Nephron progenitor cell (in vitro differentiated cells): ENCODE data around the gene CEACAM21.

Experiments used
- DNase-seq: peaks from one replicate; pipeline ENCODE4 v3.0.0; 2021
- H3K27ac Mint-ChIP-seq: 2 replicates; pipeline ENCODE4 v1.8.0; 2021; ENCODE audit warnings: mild to moderate bottlenecking, moderate library complexity, mixed read lengths
- H3K27me3 Mint-ChIP-seq: 2 replicates; pipeline ENCODE4 v1.8.0; 2021; ENCODE audit warnings: mild to moderate bottlenecking, low read depth, mixed read lengths; ENCODE audit not compliant: poor library complexity
- H3K36me3 Mint-ChIP-seq: 2 replicates; pipeline ENCODE4 v1.8.0; 2021; ENCODE audit warnings: low read depth, mixed read lengths
- H3K4me1 Mint-ChIP-seq: 2 replicates; pipeline ENCODE4 v1.8.0; 2021; ENCODE audit warnings: mixed read lengths
- H3K4me3 Mint-ChIP-seq: 2 replicates; pipeline ENCODE4 v1.8.0; 2021; ENCODE audit warnings: mild to moderate bottlenecking, moderate library complexity, mixed read lengths
- H3K9me3 Mint-ChIP-seq: 2 replicates; pipeline ENCODE4 v1.8.0; 2021; ENCODE audit warnings: mild to moderate bottlenecking, moderate library complexity, mixed read lengths
- TF ChIP-seq, protein P1 (sequence below): fragments of 200-600 bp; sonication (generic); IDR thresholded peaks from 2 replicates; pipeline ENCODE4 v1.5.0; 2021; ENCODE audit warnings: antibody characterized with exemption

Gene CEACAM21

DNA sequence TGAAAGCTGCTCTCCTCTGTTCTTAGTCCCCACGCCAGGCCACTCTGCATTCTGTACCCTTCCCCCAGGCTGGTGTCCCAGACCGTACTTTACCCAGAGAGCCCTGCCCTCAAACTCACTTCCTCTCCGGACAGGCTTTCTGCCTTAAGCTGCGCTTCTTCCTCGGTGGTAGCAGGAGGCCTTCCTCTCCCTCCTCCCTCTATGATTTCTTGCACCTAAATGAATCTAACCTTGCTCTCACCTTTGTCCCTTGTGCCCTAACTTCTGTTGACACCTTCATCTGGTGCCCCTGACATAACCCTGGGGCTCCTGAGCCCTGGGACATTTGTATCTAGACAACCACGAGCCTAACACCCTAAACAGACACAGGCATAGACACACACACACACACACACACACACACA is 29.6 kb upstream of the CEACAM21 start:
- Mint-ChIP-seq H3K9me3 (peaks cover 52% of the 10 kb centered on the region), H3K27ac (no peak overlapping the region)
- DNase-seq: no peak

DNA sequence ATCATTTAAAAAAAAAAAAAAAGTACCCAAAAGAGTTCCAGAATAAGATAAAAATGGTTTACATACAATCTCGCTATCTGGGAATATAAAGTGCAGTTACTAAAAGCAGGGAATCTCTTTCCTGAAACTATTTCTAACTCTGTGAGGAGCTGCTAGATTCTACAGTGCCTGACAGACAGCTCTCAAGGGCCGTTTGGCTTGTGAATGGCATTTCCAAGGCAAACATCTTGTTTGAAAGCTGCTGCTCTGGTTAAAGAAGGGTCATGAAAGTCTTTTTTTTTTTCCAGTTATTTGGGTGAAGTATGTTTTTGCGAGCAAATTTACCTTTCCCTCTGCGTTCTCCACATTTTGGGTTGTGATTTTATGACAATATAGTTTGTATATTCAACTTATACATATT is 29.0 kb upstream of the CEACAM21 start:
- DNase-seq: no peak
- Mint-ChIP-seq H3K27ac (no peak overlapping the region), H3K36me3 (no peaks in the 10 kb centered on the region), H3K9me3 (peaks cover 57% of the 10 kb centered on the region), H3K4me3 (no peak overlapping the region), H3K4me1 (no peaks in the 10 kb centered on the region), H3K27me3 (peaks cover 13% of the 10 kb centered on the region)
- TF ChIP-seq, protein P1, sequence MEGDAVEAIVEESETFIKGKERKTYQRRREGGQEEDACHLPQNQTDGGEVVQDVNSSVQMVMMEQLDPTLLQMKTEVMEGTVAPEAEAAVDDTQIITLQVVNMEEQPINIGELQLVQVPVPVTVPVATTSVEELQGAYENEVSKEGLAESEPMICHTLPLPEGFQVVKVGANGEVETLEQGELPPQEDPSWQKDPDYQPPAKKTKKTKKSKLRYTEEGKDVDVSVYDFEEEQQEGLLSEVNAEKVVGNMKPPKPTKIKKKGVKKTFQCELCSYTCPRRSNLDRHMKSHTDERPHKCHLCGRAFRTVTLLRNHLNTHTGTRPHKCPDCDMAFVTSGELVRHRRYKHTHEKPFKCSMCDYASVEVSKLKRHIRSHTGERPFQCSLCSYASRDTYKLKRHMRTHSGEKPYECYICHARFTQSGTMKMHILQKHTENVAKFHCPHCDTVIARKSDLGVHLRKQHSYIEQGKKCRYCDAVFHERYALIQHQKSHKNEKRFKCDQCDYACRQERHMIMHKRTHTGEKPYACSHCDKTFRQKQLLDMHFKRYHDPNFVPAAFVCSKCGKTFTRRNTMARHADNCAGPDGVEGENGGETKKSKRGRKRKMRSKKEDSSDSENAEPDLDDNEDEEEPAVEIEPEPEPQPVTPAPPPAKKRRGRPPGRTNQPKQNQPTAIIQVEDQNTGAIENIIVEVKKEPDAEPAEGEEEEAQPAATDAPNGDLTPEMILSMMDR: no peak

More for the DNA sequence above, 29.6 kb upstream of the CEACAM21 start:
- no peaks in the 10 kb centered on the region for H3K4me1 Mint-ChIP-seq
- H3K36me3 Mint-ChIP-seq: no peaks in the 10 kb centered on the region
- H3K27me3 Mint-ChIP-seq: peaks cover 13% of the 10 kb centered on the region
- H3K4me3 Mint-ChIP-seq: no peak overlapping the region
- TF ChIP-seq, protein P1: no peak

GRCh38 chr19:41547569-41547968 is 28.4 kb upstream of the CEACAM21 start:
- H3K9me3 Mint-ChIP-seq: peaks cover 58% of the 10 kb centered on the region
- H3K4me1 Mint-ChIP-seq: no peaks in the 10 kb centered on the region
- no peaks in the 10 kb centered on the region for H3K36me3 Mint-ChIP-seq
- DNase-seq: no peak
- no peak overlapping the region for H3K4me3 Mint-ChIP-seq
- peaks cover 13% of the 10 kb centered on the region for H3K27me3 Mint-ChIP-seq
- TF ChIP-seq, protein P1: no peak
- H3K27ac Mint-ChIP-seq: no peak overlapping the region

DNA sequence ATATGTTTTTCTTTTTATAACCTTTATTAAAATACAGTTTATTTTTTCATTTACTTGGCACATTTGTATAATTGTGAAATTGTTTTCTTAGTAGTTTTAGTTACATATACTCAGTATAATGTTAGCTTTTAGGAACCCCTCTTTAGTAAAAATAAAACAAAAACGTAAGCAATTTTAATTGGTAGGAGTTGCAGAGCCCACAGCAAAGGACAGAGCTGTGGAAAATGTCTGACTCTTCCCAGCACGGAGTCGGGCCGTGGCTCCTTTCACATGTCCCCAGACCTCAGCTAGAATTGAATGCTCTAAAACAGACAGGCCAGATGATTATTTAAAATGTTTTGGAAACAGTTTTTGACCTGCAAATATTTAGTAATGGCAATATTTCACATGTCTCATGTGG is 27.9 kb upstream of the CEACAM21 start:
- Mint-ChIP-seq H3K9me3 (peaks cover 60% of the 10 kb centered on the region), H3K27me3 (peaks cover 9% of the 10 kb centered on the region), H3K4me3 (no peak overlapping the region), H3K4me1 (no peaks in the 10 kb centered on the region), H3K27ac (no peak overlapping the region), H3K36me3 (no peaks in the 10 kb centered on the region)
- DNase-seq: no peak
- TF ChIP-seq, protein P1: no peak

DNA sequence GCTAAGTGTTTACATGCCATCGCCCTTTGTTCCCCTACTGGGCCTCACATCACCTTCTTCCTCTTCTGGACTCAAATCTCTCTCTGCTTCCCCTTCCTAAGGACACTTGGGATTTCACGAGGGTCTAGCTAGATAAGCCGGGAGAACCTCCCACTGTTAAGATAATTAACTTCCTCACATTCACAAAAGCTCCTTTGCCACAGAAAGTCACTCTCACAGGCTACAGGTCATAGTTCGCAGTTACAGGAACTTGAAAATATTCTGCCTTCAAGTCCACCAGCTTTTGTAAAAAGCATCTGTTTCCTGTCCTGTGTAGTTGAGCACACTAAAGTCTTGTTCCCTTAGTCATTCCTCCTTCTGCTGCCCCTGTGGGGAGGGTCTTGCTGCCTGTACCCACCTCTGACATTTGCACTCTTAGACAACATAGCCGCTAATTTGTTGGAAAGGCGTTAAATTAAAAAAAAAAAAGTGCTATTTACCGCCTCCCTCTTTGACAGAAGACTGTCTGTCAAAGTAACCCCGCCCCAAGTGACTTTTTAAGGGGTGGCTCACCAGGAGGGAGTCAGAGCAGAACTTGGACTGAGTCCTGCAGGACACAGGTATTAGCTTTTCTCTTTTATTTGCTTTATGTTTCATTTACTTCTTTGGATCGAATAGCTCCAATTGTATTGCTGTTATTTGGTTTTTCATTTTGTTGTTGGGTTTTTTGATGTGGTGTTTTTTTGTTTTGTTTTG is 26.8 kb upstream of the CEACAM21 start:
- DNase-seq: no peak
- H3K27ac Mint-ChIP-seq: no peak overlapping the region
- no peak overlapping the region for H3K4me3 Mint-ChIP-seq
- peaks cover 69% of the 10 kb centered on the region for H3K9me3 Mint-ChIP-seq
- H3K27me3 Mint-ChIP-seq: peaks cover 8% of the 10 kb centered on the region
- TF ChIP-seq, protein P1: no peak
- H3K36me3 Mint-ChIP-seq: no peaks in the 10 kb centered on the region
- H3K4me1 Mint-ChIP-seq: no peaks in the 10 kb centered on the region

GRCh38 chr19:41549884-41550283 is 26.1 kb upstream of the CEACAM21 start:
- H3K27me3 Mint-ChIP-seq: peaks cover 8% of the 10 kb centered on the region
- peaks cover 76% of the 10 kb centered on the region for H3K9me3 Mint-ChIP-seq
- H3K36me3 Mint-ChIP-seq: no peaks in the 10 kb centered on the region
- no peak overlapping the region for H3K4me3 Mint-ChIP-seq
- no peak for DNase-seq
- TF ChIP-seq, protein P1: no peak
- no peaks in the 10 kb centered on the region for H3K4me1 Mint-ChIP-seq
- no peak overlapping the region for H3K27ac Mint-ChIP-seq
